K562 (cell line): ENCODE data around the gene CS. TPM values are rescaled to one million over a fixed set of nuclear protein-coding genes. Genes with fewer than 3 reads are reported as not detected.

Experiments
- CC2D1A ChIP-seq: fragments of 450-650 bp; IDR thresholded peaks from 2 replicates; pipeline ENCODE4 v1.6.1; 2017; ENCODE audit warnings: mild to moderate bottlenecking
- FOXP4 ChIP-seq: sonication (generic); formaldehyde crosslinking; IDR thresholded peaks from 2 replicates; pipeline ENCODE4 v1.8.0; 2022; ENCODE audit warnings: mild to moderate bottlenecking, missing genetic modification reagents, borderline replicate concordance
- GTF2B ChIP-seq: IDR thresholded peaks from 2 replicates; pipeline ENCODE4 v1.6.1; 2011; ENCODE audit not compliant: insufficient read length; ENCODE audit errors: extremely low read depth
- HDGF ChIP-seq: fragments of 450-650 bp; IDR thresholded peaks from 2 replicates; pipeline ENCODE4 v1.6.1; 2016
- MTF1 ChIP-seq: fragments of 250-450 bp; sonication (Bioruptor Pico); IDR thresholded peaks from 2 replicates; pipeline ENCODE4 v1.9.0; 2021; ENCODE audit warnings: moderate library complexity, mild to moderate bottlenecking, inconsistent platforms, borderline replicate concordance
- POLR3G ChIP-seq: IDR thresholded peaks from 2 replicates; pipeline ENCODE4 v1.6.1; 2011; ENCODE audit not compliant: insufficient read length, insufficient replicate concordance; ENCODE audit errors: extremely low read depth
- RNF2 ChIP-seq: sonication (generic); IDR thresholded peaks from 2 replicates; pipeline ENCODE4 v1.6.1; 2016
- SAP30 ChIP-seq: fragments of 200-600 bp; sonication (generic); IDR thresholded peaks from 2 replicates; pipeline ENCODE4 v1.6.1; 2012; ENCODE audit warnings: borderline replicate concordance, low read depth, mild to moderate bottlenecking, moderate library complexity, low read length, control low read depth, inconsistent platforms; ENCODE audit not compliant: insufficient read depth, poor library complexity, severe bottlenecking
- TAL1 ChIP-seq: fragments of 450-650 bp; IDR thresholded peaks from 2 replicates; pipeline ENCODE4 v1.6.1; 2016; ENCODE audit warnings: mild to moderate bottlenecking
- ZC3H8 ChIP-seq: fragments of 450-650 bp; IDR thresholded peaks from 2 replicates; pipeline ENCODE4 v1.6.1; 2017
- ZNF407 ChIP-seq: fragments of 450-650 bp; IDR thresholded peaks from 2 replicates; pipeline ENCODE4 v1.6.1; 2016; ENCODE audit warnings: low read depth
- ZNF444 ChIP-seq: fragments of 250-450 bp; sonication (Bioruptor Pico); IDR thresholded peaks from 2 replicates; pipeline ENCODE4 v1.4.0; 2020; ENCODE audit warnings: mild to moderate bottlenecking, moderate library complexity
- ZNF561 ChIP-seq: fragments of 450-650 bp; formaldehyde crosslinking; conservative IDR thresholded peaks from 2 replicates; pipeline ENCODE4 v1.4.0; 2020; ENCODE audit warnings: mild to moderate bottlenecking, moderate library complexity
- polyA plus RNA-seq, 8 experiments: library from polyadenylated mRNA; depleted of rRNA in 4 of 8; stranded (reverse) in 5 of 8; unstranded in 3 of 8; fragments of >200 nt; fragmentation: Nextera tagmentation in 2 of 8; fragmentation: Illumina TruSeq in 1 of 8; extraction: Ambion mirVana in 2 of 8; extraction: Trizol in 1 of 8; gene quantifications; 2 replicates each; pipeline versions ENCODE4 v1.2.1 to v1.2.3, GENCODE V29; 2011 to 2014; ENCODE audit warnings: inconsistent platforms in 1 of 8, missing spikeins in 1 of 8
- total RNA-seq, 7 experiments: library from RNA; depleted of rRNA in 6 of 7; stranded (reverse); fragments of >200 nt in 6 of 7; fragmentation: Illumina TruSeq in 2 of 7; extraction: Trizol in 2 of 7; gene quantifications; 2 replicates each; pipeline versions ENCODE4 v1.2.1 to v1.2.3, GENCODE V29; 2011 to 2021; ENCODE audit warnings: low replicate concordance in 1 of 7
- TF ChIP-seq, protein P1 (sequence below), 2 experiments: fragments of 450-650 bp in 1 of 2; sonication (generic) in 1 of 2; formaldehyde crosslinking; conservative IDR thresholded peaks; 2 replicates each; pipeline versions ENCODE4 v1.4.0 to v1.8.1; 2020 to 2022; ENCODE audit warnings: mild to moderate bottlenecking in 1 of 2, missing genetic modification reagents in 1 of 2
- TF ChIP-seq, protein P2 (sequence below): fragments of 250-450 bp; sonication (Bioruptor Pico); IDR thresholded peaks from 2 replicates; pipeline ENCODE4 v1.9.0; 2021; ENCODE audit warnings: mild to moderate bottlenecking, inconsistent platforms

The CS gene
- total and polyA plus RNA-seq, 9 of the 15 experiments (the other 6 are each of a cell fraction or from before 2014, with no cell fraction given), result 99.9 to 390 (median 149) TPM

DNA sequence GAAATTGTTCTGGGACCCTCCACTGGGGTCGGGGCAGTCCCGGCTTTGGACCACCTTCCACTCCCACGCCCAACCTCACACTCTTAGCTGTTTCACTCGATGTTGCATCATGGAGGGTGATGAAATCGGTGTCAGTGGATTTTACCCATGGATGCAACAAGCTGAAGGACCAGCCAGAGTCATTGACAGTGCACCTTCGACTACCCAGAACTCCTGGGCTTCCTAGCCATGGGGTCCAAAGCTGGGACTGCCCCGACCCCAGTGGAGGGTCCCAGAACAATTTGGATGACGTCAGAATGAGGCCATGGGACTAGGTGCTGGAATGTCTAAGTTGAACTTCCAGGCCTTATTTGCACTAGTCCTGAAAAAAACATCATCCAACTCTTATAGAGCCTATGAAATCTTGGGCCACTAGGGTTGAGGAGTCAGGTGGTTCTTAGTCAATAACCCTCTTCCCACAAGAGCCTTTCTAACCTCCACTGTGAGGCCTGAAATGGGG is 37.7 kb upstream of the CS start (continued):
- TF ChIP-seq ZC3H8 (no peak), FOXP4 (CRISPR knock-in tag) (no peak), ZNF444 (CRISPR knock-in tag) (no peak), ZNF407 (no peak), CC2D1A (no peak), TAL1 (no peak), GTF2B (no peak), ZNF561 (CRISPR knock-in tag) (no peak), POLR3G (no peak), MTF1 (CRISPR knock-in tag) (no peak), HDGF (no peak), SAP30 (no peak), RNF2 (no peak)
- TF ChIP-seq, protein P1, sequence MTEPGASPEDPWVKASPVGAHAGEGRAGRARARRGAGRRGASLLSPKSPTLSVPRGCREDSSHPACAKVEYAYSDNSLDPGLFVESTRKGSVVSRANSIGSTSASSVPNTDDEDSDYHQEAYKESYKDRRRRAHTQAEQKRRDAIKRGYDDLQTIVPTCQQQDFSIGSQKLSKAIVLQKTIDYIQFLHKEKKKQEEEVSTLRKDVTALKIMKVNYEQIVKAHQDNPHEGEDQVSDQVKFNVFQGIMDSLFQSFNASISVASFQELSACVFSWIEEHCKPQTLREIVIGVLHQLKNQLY (CRISPR knock-in tag; conservative IDR thresholded peaks at IDR 0.05), result no peak
- TF ChIP-seq, protein P2, sequence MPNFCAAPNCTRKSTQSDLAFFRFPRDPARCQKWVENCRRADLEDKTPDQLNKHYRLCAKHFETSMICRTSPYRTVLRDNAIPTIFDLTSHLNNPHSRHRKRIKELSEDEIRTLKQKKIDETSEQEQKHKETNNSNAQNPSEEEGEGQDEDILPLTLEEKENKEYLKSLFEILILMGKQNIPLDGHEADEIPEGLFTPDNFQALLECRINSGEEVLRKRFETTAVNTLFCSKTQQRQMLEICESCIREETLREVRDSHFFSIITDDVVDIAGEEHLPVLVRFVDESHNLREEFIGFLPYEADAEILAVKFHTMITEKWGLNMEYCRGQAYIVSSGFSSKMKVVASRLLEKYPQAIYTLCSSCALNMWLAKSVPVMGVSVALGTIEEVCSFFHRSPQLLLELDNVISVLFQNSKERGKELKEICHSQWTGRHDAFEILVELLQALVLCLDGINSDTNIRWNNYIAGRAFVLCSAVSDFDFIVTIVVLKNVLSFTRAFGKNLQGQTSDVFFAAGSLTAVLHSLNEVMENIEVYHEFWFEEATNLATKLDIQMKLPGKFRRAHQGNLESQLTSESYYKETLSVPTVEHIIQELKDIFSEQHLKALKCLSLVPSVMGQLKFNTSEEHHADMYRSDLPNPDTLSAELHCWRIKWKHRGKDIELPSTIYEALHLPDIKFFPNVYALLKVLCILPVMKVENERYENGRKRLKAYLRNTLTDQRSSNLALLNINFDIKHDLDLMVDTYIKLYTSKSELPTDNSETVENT (CRISPR knock-in tag), result no peak
